NCI-H1694 treated with DMSO at 0.1 percent for 48 hours (cell line): ENCODE measurements around the gene TCERG1L.

Experiments
- DNase-seq: peaks from one replicate; lab custom pipeline; 2025; lab: John Stamatoyannopoulos, UW

Gene TCERG1L

DNA sequence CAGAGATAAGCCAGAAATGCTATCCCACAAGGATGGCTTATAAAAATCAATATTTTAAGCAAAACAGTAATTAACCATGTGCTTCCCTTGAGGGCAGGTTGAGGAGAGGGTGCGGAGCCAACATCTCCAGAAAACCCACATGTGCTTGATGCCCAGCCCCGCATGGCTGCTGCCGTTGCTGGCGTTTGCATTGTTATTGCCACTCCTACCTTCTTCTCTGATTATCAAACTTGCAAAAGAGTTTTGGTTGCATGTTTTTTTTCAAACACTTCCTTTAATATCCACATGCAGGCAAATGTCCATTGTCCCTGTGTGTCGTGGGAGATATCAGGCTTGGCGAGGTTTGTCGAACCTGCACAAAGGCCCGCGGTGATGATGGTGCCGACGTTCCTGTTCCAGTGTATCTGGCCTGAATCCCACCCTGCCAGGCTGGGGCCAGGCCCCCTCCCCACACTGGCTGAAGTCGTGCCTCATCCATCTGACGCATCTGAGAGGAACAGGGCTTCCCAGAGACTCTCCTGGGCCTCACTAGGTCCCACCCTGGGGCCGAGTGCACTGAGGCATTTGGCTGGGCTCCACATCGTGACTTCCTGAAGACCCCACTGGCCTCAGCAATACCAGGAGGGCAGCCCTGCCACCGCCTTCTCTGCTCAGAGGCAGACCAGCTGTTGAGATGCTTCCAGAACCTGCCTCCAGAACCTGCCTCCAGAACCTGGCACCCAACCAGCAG, 40.9 kb downstream of the TCERG1L start:
- no peak for DNase-seq

DNA sequence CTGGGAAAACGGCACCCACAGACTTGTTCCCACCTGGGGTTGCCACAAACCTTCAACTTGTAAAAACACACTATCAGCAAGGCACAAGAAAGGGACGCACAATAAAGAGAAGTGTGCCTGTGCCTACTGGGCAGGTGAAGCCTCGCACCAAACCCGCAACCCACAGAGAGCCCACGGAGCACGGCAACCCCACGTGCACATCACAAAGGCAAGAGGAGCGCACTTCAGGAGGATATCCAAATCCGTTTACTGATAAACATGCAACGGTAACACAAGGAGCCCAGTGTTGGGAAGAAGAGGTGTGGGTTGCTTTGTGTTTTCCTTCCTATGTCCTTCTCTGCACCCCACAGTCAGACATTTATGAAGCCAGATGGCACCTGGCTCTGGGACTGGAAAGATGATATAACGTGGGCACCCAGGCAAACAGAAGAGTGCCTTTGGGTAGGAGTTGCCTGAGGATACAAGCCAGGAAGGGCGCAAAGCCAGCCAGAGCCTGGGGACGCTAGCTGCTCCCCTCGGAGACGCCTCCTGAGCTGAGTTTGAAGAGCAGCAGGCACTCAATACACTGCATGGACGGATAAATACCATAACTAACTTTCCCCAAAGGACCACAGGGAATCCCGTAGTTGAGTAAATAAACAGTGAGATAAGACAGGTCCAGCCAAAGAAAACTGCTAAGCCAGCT, 41.6 kb downstream of the TCERG1L start:
- DNase-seq = peak; percentile 3

DNA sequence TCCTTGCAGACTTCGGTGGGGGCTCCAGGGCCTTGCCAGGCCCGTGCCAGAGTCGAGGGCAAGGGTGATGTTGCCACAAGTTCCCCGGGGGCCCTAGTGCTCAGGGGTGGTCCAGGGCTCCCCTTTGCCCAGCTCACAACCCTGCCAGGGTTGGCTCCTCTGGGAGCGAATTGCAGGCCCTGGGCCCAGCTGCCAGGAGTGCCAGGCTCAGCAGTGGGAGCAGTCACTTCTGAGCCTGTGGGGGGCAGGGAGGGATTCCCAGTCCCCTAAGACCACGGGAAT, 43.8 kb downstream of the TCERG1L start:
- no peak for DNase-seq

DNA sequence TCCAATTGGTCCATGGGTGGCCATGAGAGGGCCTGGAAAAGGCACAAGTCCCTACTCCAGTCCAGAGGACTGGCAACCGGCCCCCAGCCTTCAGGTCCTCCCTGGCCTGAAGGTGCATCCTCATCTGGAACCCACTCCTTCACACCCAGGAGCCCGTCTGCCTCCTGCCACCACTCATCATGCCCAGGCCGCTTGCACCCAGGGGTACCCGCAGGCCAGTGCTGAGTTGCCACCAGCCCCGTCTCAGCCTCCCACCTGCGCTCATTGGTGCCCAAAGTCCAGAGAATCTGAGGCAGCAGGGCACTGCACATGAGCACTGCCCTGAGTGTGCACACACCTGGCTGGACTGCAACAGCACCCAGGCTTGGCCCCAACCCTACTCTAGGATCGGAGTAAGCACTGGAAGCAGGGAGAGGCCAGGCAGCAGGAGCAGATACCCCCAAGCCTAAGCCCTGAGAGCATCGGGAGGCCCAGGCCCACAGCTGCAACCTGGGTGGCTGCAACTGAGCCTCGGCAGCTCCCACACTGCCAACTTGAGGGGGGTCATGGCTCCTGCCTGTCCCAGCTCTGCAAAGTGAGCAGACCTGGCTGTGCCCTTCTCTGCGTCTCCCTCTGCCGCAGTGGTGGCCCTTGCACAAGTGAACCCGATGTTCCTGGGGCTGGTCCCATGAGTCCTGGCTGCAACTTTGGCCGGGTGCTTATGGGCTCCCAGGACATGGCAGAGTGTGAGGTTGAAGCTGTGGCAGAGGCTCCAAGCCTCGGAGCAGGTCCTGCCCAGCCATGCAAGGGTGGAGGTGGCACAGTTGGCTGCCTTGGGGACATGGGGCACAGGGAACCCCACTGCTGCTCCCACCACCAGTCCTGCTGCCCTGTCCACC, 44.3 kb downstream of the TCERG1L start:
- DNase-seq = no peak

DNA sequence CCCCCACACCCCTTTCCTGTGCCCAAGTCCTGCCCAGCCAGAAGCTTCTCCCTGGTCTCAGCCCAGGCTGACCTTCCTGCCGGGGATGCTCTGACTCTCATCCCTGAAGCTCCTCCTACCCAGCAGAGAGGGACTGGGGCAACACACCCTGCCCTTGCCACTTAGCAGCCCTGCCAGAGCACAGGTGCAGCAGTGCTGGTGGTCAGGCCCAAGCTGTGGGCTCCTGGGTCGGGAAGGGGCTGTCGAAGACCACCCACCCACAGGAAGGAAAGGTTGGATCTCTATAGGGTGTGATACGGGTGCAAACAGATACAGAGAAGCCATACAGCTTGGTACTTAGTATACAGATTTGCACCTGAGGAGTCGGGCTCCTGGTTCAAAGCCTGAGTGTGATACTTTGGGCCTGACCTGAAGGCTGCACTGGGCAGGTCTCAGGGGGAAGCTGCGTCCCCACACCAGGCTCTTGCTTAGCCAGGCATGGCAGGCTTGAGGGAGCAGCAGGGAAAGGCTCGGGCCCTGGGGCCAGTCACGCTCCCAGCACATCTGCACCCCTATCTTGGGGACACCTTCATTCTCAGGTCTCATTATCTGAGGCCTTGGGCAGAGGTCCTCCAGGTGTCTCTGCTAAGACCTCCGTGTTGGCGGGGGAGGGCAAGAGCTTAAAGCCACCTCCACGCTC, 47.3 kb downstream of the TCERG1L start:
- DNase-seq = no peak

DNA sequence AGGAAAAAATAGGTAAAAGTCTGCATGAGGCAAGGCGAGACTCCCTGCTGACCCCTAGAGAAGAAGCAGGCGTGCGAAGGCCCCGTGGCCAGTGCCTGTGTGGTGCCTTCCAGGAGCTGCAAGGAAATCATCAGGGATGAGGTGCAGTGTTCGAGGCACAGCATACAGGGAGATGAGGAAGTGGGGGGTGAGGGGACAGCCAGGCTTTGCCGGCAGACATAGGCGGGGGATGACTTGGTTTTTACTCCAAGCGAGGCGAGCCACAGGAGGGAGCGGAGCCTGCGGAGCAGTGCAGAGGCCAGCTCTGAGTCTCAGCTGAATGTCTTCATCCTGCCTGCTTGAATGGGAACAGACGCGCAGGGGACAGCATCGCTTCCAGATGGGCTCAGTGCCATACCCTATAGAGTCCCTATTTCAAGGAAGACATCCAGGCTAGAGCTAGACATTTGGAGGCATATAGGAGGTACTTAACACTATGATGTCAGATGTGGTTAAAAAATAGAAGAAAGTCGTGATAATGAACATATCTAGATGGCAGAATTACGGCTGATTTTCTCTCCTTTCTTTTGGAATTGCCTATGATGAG, 49.5 kb downstream of the TCERG1L start:
- no peak for DNase-seq

DNA sequence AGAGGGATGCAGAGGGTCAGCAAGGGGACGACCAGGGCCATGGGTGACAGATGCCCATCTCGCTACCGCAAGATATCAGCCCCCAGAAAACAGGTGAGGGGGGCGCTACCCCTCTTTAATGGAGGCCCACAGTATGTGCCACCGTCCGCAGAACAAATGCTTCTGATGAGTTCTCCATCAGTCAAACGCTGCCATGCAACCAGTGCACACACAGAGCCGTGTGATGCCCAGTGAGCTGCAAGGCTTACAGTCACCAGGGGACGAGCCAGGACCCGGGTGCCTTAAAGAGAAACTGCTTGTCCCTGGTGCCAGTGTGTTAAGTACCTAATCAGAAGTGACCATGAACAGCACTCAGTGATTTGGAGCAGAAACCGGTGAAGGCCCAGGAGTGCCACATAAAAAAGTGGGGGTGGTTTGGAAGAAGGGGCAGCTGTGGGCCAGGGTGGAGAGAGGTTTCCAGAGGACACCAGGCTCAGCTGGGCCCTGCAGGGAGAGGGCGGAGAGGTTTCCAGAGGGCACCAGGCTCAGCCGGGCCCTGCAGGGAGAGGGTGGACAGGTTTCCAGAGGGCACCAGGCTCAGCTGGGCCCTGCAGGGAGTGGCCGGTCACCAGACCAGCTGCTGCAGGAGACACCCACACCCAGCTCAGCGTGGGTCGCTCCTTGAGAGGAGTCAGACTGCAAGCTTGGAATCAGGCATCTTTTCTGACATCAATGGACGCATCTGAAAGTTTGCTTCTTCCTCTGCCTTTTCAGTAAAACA, 50.9 kb downstream of the TCERG1L start:
- no peak for DNase-seq

DNA sequence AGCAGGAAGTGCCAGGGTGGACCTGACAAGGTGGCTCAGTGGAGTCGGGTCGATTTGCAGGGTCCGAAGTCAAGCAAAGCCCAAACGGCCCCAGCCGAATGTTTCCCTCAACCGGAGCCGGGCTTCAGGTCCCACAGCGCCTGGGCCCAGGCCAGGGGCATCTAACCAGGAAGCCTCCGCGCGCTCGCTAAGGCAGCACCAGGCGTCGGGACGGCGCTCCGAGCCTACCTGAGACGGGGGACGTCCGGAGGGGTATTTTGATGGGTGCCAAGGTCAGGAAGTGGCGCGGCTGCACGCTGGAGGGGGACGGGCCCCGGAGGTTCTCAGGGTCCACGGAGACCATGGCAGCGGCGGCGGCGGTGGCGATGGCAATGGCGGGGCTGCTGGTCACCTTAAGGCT, 51.5 kb downstream of the TCERG1L start:
- DNase-seq = no peak

DNA sequence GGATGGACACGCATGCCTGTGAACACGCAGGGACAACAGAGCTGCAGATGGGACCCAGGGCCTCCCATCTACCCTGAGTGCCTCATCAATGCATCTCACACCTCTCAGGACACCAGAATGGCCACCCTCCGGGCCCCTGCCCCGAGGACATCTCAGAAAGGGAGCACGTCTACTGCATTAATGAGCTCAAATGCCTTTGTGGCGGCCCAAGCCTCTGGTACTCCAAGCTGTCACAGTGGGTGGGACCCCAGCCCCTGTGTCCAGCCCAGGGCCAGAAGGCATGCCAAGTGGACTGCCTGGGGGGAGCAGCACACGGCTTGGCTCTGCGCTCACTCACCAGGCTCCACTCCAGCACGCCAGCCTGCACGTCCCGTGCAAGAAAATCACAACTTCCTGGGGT, 52.0 kb downstream of the TCERG1L start:
- no peak for DNase-seq

DNA sequence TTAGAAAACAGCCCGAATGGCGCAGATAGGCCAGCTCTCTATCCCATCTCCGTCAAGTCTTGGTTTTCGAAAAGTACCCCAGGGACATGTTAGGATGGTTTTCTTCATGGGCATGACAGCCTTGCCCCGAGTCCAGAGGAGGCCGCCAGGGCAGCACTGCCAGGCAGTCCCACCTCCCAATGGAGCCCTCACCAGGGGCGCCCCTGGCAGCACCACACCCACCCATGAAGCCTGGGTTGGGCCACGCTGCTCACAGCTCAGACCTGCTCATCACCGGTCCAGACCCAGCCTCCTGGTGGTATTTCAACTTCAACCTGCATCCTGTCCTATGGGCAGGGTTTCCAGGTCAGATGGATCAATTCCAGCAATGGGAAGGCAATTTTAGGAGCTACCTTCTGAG, 53.3 kb downstream of the TCERG1L start:
- no peak for DNase-seq

DNA sequence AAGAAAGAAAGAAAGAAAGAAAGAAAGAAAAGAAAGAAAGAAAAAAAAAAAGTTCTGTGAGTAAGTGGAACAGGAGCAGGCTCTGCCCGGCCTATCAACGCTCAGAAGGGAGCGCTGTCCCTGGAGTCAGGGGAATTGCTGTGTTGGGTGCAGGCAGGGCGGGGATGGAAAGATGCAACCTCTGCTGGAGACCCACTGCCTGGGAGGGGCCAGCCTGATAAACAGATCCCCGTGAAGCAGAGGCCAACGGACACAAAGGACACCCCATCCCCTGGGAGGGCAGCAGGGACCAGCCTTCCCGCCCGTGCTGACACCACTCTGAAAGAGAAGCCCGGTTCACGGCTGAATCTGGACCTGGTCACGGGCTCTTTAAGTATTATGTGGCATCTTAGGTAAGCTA, 54.5 kb downstream of the TCERG1L start:
- DNase-seq = no peak

DNA sequence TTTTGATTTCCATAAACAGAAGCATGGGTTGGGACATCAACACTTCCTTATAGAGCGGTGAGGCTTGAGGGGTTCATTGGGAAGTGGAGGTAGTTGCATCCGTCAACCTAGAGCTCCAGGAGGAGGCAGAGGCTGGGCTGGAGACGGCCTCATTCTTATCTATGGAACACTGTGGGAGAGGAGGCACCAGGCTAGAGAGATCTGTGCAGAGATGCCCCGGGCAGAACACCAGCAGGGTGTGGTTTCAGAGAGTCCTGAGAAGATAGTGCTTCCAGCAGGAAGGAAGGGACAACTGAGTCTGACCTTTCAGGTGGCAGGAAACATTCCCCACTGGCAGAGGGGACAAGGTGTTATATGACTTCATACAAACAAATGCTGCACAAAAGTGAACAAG, 56.7 kb downstream of the TCERG1L start:
- DNase-seq = no peak

DNA sequence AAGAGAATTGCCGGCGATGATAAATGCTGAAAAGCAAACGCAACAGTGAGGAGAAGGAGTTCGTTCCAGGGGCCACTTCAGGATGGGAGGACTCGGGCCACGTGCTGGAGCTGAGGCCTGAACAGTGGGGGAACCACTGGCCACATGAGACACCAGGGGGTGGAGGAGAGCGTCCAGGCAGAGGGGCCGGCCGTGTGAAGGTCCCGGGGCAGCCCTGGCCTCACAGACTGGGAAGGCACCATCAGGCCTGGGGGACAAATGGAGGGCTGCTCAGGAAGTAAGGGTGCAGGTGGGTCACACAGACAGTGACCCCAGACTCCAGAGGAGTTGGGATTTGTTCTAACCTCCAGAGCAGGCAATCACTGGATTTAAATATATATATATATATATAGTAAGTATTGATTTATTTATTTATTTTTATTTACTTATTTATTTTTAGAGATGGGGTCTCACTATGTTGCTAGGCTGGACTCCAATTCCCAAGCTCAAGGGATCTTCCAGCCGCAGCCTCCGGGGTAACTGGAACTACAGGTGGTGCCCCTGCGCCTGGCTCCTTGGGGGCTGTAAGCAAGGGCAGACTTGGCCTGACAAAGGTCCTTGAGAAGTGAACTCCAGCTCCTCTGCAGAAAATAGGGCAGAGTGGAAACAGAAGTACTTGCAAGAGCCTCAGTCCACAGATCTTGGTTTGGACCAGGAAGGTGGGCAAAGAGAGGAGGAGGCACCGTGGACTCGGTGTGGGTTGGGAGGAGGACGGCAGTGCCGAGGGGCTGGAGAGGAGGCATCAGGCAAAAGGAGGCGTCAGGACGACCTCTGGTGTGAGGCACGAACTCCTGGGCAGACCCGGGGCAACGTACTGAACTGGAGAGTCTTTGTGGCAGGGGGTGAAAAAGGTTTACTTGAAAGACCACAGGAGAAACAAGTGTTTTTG, 57.3 kb downstream of the TCERG1L start:
- no peak for DNase-seq

DNA sequence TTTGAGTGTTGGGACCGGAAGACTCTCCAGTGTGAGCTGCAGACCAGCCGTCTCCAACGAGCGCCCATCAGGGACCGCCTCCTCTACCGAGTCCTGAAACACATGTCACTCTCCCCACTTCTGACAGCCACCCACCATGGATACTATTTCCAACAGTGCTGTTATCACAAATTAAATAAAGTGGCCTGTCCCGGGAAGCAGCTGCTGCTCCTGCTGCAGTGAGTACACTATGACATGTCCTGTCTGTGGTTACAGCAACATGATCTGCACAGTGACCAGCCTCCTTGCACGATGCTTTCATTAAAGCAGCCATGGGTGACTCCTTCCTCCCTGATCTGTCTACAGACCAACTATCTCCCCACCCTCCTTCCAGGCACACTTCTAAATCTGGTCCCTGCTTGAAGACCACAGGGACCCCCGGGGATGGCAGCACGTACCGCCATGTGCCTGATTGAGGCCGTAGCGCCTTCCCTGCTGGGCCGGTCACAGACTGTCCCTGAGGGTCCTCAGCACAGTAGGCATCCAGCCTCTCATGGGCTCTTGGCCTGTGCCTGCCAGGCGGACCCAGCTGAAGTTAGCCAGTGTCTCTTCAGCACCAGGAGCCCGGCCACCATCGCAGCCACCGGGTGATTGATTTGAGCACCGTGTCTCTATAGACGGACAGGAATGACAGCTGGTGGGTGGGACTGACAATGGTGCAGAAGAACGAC, 58.8 kb downstream of the TCERG1L start:
- no peak for DNase-seq

DNA sequence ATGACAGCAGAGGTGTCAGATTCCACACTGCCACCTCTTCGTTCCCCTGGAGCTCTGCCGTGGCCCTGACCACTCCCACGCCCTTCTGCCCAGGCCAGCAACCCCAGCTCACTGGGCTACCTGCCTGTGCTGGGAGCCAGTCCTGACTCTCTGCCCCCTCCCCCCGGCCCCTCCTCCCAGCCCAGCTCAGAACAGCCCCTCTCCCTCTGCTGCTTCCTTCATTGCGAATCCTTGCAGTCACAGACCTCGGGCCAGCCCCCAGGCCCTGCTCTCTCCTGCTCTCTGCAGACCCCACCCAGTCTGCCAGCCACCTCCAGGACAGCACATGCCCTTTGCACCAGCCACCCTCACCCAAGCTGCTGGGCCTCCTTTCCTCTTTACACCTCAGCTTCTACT, 60.4 kb downstream of the TCERG1L start:
- DNase-seq = no peak

DNA sequence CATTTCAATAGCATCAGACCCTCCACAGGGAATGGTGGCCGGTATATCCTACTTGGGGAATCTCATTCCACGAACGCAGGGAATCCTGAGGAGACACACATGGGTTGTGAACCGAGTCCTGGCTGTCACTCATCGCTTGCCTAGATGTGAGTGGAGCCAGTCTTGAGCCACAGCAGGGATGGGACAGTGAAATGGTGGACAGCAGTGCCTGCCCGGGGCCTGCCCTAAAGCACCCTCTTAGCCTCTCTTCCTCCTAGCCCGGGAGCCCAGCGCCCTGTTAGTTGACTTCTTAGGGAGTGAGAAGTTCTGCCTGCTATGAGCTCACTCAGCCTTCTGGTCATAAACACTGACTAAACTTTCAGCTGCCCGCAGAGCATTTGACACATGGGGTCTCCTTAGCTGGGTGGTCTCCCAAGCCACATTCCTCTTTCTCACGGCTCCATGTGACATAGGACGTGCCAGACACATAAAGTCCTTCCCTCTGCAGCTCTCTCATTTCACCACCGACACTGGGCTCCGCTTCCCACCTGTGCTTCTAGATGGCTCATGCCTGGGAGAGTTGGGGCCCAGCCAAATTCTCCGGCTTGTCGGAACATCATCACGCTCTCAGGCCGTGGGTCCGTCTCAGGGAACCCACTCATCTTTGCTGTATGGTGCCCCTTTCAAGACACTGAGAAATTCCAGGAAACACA, 60.9 kb downstream of the TCERG1L start:
- DNase-seq = no peak

DNA sequence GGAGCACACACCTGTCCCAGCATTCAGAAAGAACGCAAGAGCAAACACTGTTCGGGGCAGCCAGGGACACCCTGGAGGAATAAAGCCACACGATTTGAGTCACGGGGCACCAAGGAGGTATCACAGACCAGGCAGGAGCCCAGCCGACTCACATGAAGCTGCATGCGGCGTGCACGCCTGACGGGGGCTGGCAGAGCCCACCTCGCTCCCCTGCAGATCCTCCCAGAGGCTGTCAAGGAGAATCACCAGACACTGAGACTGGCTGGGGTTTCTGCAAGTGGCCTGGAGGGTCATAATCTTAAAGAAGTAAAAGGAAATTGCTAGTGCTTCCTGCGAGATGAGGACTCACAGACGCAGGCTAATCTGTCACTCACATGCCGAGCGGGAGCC, 61.6 kb downstream of the TCERG1L start:
- no peak for DNase-seq

DNA sequence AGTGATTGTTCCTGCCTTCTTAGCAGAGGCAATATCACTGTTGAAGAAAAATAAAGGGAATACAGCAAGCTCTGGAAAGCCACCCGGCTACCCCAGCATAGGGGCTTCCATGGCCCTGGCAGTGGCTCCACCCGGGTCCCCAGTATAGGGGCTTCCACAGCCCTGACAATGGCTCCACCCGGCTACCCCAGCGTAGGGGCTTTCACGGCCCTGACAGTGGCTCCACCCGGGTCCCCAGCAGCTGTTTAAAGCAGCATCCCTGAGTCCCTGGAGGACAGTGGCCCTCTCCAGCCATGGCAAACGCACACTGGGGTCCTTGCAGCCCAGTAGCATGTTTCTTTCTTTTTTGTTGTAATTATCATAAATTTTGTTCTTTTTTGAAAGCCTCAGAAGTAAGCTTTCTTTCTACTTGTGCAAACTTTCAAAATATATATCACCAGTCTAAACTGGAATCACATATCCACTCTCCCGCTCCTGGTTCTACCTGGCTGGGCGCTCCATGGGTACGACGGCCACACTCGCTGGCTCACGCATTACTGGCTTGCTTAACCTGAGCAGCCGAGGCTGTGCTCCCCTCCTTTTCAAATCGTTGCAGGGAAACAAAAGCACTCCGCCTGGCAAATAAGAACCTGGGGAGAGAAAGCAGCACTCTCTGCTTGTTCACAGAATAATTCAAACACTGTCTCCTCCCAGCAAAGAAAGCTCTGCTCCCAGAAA, 62.1 kb downstream of the TCERG1L start:
- DNase-seq = no peak
